SK-N-SH treated with all-trans-retinoic acid at 6 μM for 48 hours (cell line): ENCODE data around the gene VPREB1.

ENCODE experiments used
- ARNTL ChIP-seq: fragments of 450-650 bp; formaldehyde crosslinking; IDR thresholded peaks from 2 replicates; pipeline ENCODE4 v1.5.0; 2020; ENCODE audit warnings: low read depth, mild to moderate bottlenecking, moderate library complexity, borderline replicate concordance
- ISL1 ChIP-seq: fragments of 250-450 bp; sonication (Bioruptor Pico); IDR thresholded peaks from 2 replicates; pipeline ENCODE4 v2.1.2; 2022; ENCODE audit warnings: mild to moderate bottlenecking, moderate library complexity
- OSR1 ChIP-seq: fragments of 250-450 bp; sonication (Bioruptor Pico); IDR thresholded peaks from 2 replicates; pipeline ENCODE4 v1.8.0; 2022; ENCODE audit warnings: moderate library complexity, mild to moderate bottlenecking, inconsistent platforms
- PATZ1 ChIP-seq: fragments of 250-450 bp; sonication (Bioruptor Pico); IDR thresholded peaks from 2 replicates; pipeline ENCODE4 v1.8.0; 2020; ENCODE audit warnings: mild to moderate bottlenecking, moderate library complexity, borderline replicate concordance
- PPARA ChIP-seq: fragments of 250-450 bp; sonication (Bioruptor Pico); IDR thresholded peaks from 2 replicates; pipeline ENCODE4 v1.5.0; 2020; ENCODE audit warnings: mild to moderate bottlenecking, borderline replicate concordance
- RARB ChIP-seq: fragments of 250-450 bp; sonication (Bioruptor Pico); IDR thresholded peaks from 2 replicates; pipeline ENCODE4 v1.8.0; 2021; ENCODE audit warnings: mild to moderate bottlenecking, moderate library complexity
- ZFP30 ChIP-seq: fragments of 450-650 bp; formaldehyde crosslinking; IDR thresholded peaks from 2 replicates; pipeline ENCODE4 v1.5.0; 2022; ENCODE audit warnings: mild to moderate bottlenecking, moderate library complexity
- ZNF8 ChIP-seq: fragments of 450-650 bp; formaldehyde crosslinking; IDR thresholded peaks from 2 replicates; pipeline ENCODE4 v1.5.0; 2020; ENCODE audit warnings: mild to moderate bottlenecking, moderate library complexity

GRCh38 chr22:22241554-22241898, 3.1 kb upstream of the VPREB1 start:
- TF ChIP-seq ZFP30 (CRISPR knock-in tag) (no peak), ARNTL (CRISPR knock-in tag) (no peak), OSR1 (CRISPR knock-in tag) (no peak), ISL1 (CRISPR knock-in tag) (no peak), PATZ1 (CRISPR knock-in tag) (no peak), RARB (CRISPR knock-in tag) (no peak), ZNF8 (no peak), PPARA (CRISPR knock-in tag) (no peak)
